Tibial artery (tissue), 4 donors: ENCODE results near the gene TIMM21.

Experiments used
- DNase-seq, 2 donors: peaks; one replicate each; pipeline ENCODE4 v3.0.0-alpha.2; 2019
- H3K27ac ChIP-seq, 2 donors: fragments of 200-600 bp; sonication (generic) in 1 of 2; 1 replicate in 1 of 2; 2 replicates in 1 of 2; pipeline ENCODE4 v1.5.1; 2018 to 2019; ENCODE audit warnings: mild to moderate bottlenecking in 1 of 2
- H3K27me3 ChIP-seq, 2 donors: fragments of 200-600 bp; sonication (generic) in 1 of 2; one replicate each; pipeline versions ENCODE4 v1.5.1 to v1.6.0; 2016 to 2019
- H3K36me3 ChIP-seq, 3 donors: fragments of 200-600 bp; sonication (generic) in 2 of 3; one replicate each; pipeline ENCODE4 v1.5.1; 2016 to 2019; ENCODE audit warnings: mild to moderate bottlenecking in 2 of 3
- H3K4me1 ChIP-seq, 4 donors: fragments of 200-600 bp; sonication (generic) in 2 of 4; 1 replicate in 3 of 4; 2 replicates in 1 of 4; pipeline ENCODE4 v1.5.1; 2016 to 2019
- H3K4me3 ChIP-seq, 2 donors: fragments of 200-600 bp; sonication (generic) in 1 of 2; 1 replicate in 1 of 2; 2 replicates in 1 of 2; pipeline ENCODE4 v1.5.1; 2018 to 2019; ENCODE audit warnings: mild to moderate bottlenecking in 2 of 2
- H3K9me3 ChIP-seq, 3 donors: fragments of 200-600 bp; sonication (generic) in 1 of 3; one replicate each; pipeline ENCODE4 v1.5.1; 2016 to 2019
- CTCF ChIP-seq, 2 experiments: fragments of 200-600 bp in 1 of 2; fragments of 450-650 bp in 1 of 2; IDR thresholded peaks; one replicate each; pipeline ENCODE4 v1.5.1; 2017 to 2019; ENCODE audit warnings: antibody characterized with exemption in 2 of 2, mild to moderate bottlenecking in 1 of 2, moderate library complexity in 1 of 2
- intact Hi-C: fragments of 100-400 bp; cut with DNase I; formaldehyde crosslinking; loops from one replicate; pipeline ENCODE4 v1.15.0; 2023; ENCODE audit warnings: low total_unique reads

TIMM21 gene

GRCh38 chr18:74166386-74166785 lies 18.1 kb downstream of the TIMM21 start:
- H3K4me1 ChIP-seq = no peaks in the 10 kb centered on the region
- no peak overlapping the region for H3K27ac ChIP-seq
- no peaks in the 10 kb centered on the region for H3K9me3 ChIP-seq
- intact Hi-C loops = no loop called here
- no peak for DNase-seq
- no peaks in the 10 kb centered on the region for H3K27me3 ChIP-seq
- peaks cover 0 to 11% (median 2%) of the 10 kb centered on the region in 3 donors for H3K36me3 ChIP-seq
- H3K4me3 ChIP-seq = no peak overlapping the region
- no peak for TF ChIP-seq CTCF (IDR thresholded peaks at IDR 0.05)

GRCh38 chr18:74171910-74172606 lies 23.7 kb downstream of the TIMM21 start:
- H3K4me3 ChIP-seq = no peak overlapping the region
- intact Hi-C loops = no loop called here
- H3K9me3 ChIP-seq = no peaks in the 10 kb centered on the region
- peaks cover 0 to 9% of the 10 kb centered on the region in 2 donors for H3K27me3 ChIP-seq
- no peak for TF ChIP-seq CTCF (IDR thresholded peaks at IDR 0.05)
- no peak overlapping the region for H3K27ac ChIP-seq
- H3K4me1 ChIP-seq = no peaks in the 10 kb centered on the region
- DNase-seq = no peak
- no peaks in the 10 kb centered on the region for H3K36me3 ChIP-seq

GRCh38 chr18:74172697-74173433 lies 24.5 kb downstream of the TIMM21 start:
- H3K36me3 ChIP-seq = no peaks in the 10 kb centered on the region
- intact Hi-C loops = no loop called here
- no peak for DNase-seq
- peaks cover 0 to 9% of the 10 kb centered on the region in 2 donors for H3K27me3 ChIP-seq
- no peaks in the 10 kb centered on the region for H3K9me3 ChIP-seq
- no peak overlapping the region for H3K27ac ChIP-seq
- no peak for TF ChIP-seq CTCF (IDR thresholded peaks at IDR 0.05)
- H3K4me3 ChIP-seq = no peak overlapping the region
- H3K4me1 ChIP-seq = no peaks in the 10 kb centered on the region

GRCh38 chr18:74173434-74173750 lies 25.1 kb downstream of the TIMM21 start:
- no peak for TF ChIP-seq CTCF (IDR thresholded peaks at IDR 0.05)
- DNase-seq = no peak
- peaks cover 0 to 9% of the 10 kb centered on the region in 2 donors for H3K27me3 ChIP-seq
- no peak overlapping the region for H3K27ac ChIP-seq
- no peaks in the 10 kb centered on the region for H3K9me3 ChIP-seq
- intact Hi-C loops = no loop called here
- H3K36me3 ChIP-seq = no peaks in the 10 kb centered on the region
- H3K4me1 ChIP-seq = no peaks in the 10 kb centered on the region
- no peak overlapping the region for H3K4me3 ChIP-seq

- Histone ChIP-seq H3K36me3 (no peaks in the 10 kb centered on the region), H3K27me3 (peaks cover 0 to 9% of the 10 kb centered on the region in 2 donors), H3K4me1 (no peaks in the 10 kb centered on the region), H3K9me3 (no peaks in the 10 kb centered on the region), H3K27ac (no peak overlapping the region), H3K4me3 (no peak overlapping the region)
- intact Hi-C loops = no loop called here
- no peak for TF ChIP-seq CTCF (IDR thresholded peaks at IDR 0.05)
- DNase-seq = no peak
Observed at GRCh38 chr18:74175658-74176057, 27.3 kb downstream of the TIMM21 start.
